Ishikawa (cell line): Measurements from ENCODE around the gene ZNF41.

Source experiments
- EGR1 ChIP-seq: IDR thresholded peaks from 2 replicates; pipeline ENCODE4 v1.6.1; 2012
- EP300 ChIP-seq: IDR thresholded peaks from 2 replicates; pipeline ENCODE4 v1.6.1; 2012; ENCODE audit warnings: borderline replicate concordance
- MAX ChIP-seq: IDR thresholded peaks from 2 replicates; pipeline ENCODE4 v1.6.1; 2012
- RAD21 ChIP-seq: IDR thresholded peaks from 2 replicates; pipeline ENCODE4 v1.6.1; 2012; ENCODE audit warnings: low read depth
- TCF12 ChIP-seq: IDR thresholded peaks from 2 replicates; pipeline ENCODE4 v1.6.1; 2012; ENCODE audit warnings: low read depth
- TEAD4 ChIP-seq: IDR thresholded peaks from 2 replicates; pipeline ENCODE4 v1.6.1; 2012
- YY1 ChIP-seq: IDR thresholded peaks from 2 replicates; pipeline ENCODE4 v1.6.1; 2012; ENCODE audit warnings: low read depth
- TF ChIP-seq, protein P1 (sequence below): IDR thresholded peaks from 2 replicates; pipeline ENCODE4 v1.6.1; 2012; ENCODE audit warnings: low read depth, mild to moderate bottlenecking

DNA sequence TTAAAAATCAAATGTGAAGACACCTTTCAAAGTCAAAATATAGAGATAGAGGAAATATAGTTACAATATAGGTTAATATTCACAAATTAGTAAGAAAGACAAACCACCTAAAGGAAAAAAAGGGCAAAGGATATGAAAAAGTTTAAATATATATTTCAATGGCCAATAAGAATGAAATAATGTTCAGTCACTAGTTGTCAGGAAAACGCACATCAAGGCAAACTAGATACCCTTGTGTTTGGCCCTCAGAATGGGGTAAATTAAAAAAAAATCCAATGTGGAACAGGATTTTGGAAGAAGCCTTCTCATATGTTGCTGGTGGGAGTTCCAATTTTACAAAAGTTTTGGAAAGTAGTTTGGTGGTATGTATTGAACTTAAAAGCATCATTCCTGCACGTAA lies 2.4 kb downstream of the ZNF41 start:
- TF ChIP-seq TEAD4, result no peak
- no peak for TF ChIP-seq EGR1
- TF ChIP-seq MAX, result no peak
- no peak for TF ChIP-seq RAD21
- no peak for TF ChIP-seq TCF12
- no peak for TF ChIP-seq YY1
- TF ChIP-seq EP300, result no peak
- TF ChIP-seq, protein P1, sequence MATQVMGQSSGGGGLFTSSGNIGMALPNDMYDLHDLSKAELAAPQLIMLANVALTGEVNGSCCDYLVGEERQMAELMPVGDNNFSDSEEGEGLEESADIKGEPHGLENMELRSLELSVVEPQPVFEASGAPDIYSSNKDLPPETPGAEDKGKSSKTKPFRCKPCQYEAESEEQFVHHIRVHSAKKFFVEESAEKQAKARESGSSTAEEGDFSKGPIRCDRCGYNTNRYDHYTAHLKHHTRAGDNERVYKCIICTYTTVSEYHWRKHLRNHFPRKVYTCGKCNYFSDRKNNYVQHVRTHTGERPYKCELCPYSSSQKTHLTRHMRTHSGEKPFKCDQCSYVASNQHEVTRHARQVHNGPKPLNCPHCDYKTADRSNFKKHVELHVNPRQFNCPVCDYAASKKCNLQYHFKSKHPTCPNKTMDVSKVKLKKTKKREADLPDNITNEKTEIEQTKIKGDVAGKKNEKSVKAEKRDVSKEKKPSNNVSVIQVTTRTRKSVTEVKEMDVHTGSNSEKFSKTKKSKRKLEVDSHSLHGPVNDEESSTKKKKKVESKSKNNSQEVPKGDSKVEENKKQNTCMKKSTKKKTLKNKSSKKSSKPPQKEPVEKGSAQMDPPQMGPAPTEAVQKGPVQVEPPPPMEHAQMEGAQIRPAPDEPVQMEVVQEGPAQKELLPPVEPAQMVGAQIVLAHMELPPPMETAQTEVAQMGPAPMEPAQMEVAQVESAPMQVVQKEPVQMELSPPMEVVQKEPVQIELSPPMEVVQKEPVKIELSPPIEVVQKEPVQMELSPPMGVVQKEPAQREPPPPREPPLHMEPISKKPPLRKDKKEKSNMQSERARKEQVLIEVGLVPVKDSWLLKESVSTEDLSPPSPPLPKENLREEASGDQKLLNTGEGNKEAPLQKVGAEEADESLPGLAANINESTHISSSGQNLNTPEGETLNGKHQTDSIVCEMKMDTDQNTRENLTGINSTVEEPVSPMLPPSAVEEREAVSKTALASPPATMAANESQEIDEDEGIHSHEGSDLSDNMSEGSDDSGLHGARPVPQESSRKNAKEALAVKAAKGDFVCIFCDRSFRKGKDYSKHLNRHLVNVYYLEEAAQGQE, result no peak
